ENCODE data around the gene FAT1. TPM values are rescaled to one million over a fixed set of nuclear protein-coding genes. Genes with fewer than 3 reads are reported as not detected.
"Not testable (repeated sequence)": the region's sequence is repeated elsewhere in the genome, so short reads cannot be mapped to it uniquely, and the experiment has no call there.

Gene FAT1
- total RNA-seq, 2 donors from 2014 or later: 175 to 215 TPM

DNA sequence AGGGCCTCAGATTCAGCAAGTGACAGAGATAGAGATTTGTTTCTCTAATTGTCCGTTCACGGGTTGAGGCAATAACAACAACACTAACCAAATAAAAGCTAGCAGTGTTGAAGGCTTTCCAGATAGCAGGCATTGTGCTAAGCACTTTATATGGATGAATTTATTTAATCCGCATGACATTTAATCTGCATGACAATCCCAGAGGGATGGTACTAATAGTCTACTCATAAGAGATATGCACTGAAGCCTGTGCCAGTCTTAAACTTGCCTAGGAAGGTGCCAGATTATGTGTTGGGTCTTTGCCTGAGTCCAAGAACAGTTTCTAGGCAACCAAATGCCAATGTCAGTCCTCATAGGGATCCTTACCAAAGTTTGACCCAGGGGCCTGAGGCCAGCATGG, 37.7 kb upstream of the FAT1 start:
- Histone ChIP-seq H3K27me3 (replicated peaks; ENCODE audit: insufficient read depth) (no peaks in the 10 kb centered on the region), H3K4me3 (no peak overlapping the region), H3K9me3 (no peaks in the 10 kb centered on the region), H3K27ac (no peak overlapping the region), H3K36me3 (no peaks in the 10 kb centered on the region), H3K4me1 (replicated peaks) (no peaks in the 10 kb centered on the region)
- intact Hi-C loops (cut with DNase I): no loop called here
- no peak for DNase-seq (ENCODE audit: low spot score)
- 94% methylated on average over 3 of the region's 3 CpGs for WGBS
- TF ChIP-seq POLR2AphosphoS5 (IDR thresholded peaks at IDR 0.05) (no peak), POLR2A (IDR thresholded peaks at IDR 0.05) (no peak)
- TF ChIP-seq, protein P1, sequence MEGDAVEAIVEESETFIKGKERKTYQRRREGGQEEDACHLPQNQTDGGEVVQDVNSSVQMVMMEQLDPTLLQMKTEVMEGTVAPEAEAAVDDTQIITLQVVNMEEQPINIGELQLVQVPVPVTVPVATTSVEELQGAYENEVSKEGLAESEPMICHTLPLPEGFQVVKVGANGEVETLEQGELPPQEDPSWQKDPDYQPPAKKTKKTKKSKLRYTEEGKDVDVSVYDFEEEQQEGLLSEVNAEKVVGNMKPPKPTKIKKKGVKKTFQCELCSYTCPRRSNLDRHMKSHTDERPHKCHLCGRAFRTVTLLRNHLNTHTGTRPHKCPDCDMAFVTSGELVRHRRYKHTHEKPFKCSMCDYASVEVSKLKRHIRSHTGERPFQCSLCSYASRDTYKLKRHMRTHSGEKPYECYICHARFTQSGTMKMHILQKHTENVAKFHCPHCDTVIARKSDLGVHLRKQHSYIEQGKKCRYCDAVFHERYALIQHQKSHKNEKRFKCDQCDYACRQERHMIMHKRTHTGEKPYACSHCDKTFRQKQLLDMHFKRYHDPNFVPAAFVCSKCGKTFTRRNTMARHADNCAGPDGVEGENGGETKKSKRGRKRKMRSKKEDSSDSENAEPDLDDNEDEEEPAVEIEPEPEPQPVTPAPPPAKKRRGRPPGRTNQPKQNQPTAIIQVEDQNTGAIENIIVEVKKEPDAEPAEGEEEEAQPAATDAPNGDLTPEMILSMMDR (IDR thresholded peaks at IDR 0.05): no peak

- Histone ChIP-seq H3K27ac (no peak overlapping the region), H3K9me3 (no peaks in the 10 kb centered on the region), H3K27me3 (replicated peaks; ENCODE audit: insufficient read depth) (no peaks in the 10 kb centered on the region), H3K36me3 (no peaks in the 10 kb centered on the region), H3K4me1 (replicated peaks) (no peaks in the 10 kb centered on the region), H3K4me3 (no peak overlapping the region)
- intact Hi-C loops (cut with DNase I): no loop called here
- no peak for DNase-seq (ENCODE audit: low spot score)
- WGBS: 84% methylated on average over 6 of the region's 6 CpGs
- TF ChIP-seq POLR2AphosphoS5 (IDR thresholded peaks at IDR 0.05): no peak
- TF ChIP-seq POLR2A (IDR thresholded peaks at IDR 0.05): no peak
- TF ChIP-seq, protein P1 (IDR thresholded peaks at IDR 0.05): no peak
Observed at GRCh38 chr4:186760576-186760975, 36.9 kb upstream of the FAT1 start.

GRCh38 chr4:186759990-186760389, 36.3 kb upstream of the FAT1 start:
- no peak overlapping the region for H3K27ac ChIP-seq
- no peak for DNase-seq (ENCODE audit: low spot score)
- H3K4me1 ChIP-seq (replicated peaks): no peaks in the 10 kb centered on the region
- 76% methylated on average over 10 of the region's 10 CpGs for WGBS
- no peak overlapping the region for H3K4me3 ChIP-seq
- TF ChIP-seq POLR2A (IDR thresholded peaks at IDR 0.05) (no peak), POLR2AphosphoS5 (IDR thresholded peaks at IDR 0.05) (no peak)
- TF ChIP-seq, protein P1 (IDR thresholded peaks at IDR 0.05): no peak
- intact Hi-C loops (cut with DNase I): no loop called here
- no peaks in the 10 kb centered on the region for H3K36me3 ChIP-seq
- H3K9me3 ChIP-seq: no peaks in the 10 kb centered on the region
- no peaks in the 10 kb centered on the region for H3K27me3 ChIP-seq (replicated peaks; ENCODE audit: insufficient read depth)

DNA sequence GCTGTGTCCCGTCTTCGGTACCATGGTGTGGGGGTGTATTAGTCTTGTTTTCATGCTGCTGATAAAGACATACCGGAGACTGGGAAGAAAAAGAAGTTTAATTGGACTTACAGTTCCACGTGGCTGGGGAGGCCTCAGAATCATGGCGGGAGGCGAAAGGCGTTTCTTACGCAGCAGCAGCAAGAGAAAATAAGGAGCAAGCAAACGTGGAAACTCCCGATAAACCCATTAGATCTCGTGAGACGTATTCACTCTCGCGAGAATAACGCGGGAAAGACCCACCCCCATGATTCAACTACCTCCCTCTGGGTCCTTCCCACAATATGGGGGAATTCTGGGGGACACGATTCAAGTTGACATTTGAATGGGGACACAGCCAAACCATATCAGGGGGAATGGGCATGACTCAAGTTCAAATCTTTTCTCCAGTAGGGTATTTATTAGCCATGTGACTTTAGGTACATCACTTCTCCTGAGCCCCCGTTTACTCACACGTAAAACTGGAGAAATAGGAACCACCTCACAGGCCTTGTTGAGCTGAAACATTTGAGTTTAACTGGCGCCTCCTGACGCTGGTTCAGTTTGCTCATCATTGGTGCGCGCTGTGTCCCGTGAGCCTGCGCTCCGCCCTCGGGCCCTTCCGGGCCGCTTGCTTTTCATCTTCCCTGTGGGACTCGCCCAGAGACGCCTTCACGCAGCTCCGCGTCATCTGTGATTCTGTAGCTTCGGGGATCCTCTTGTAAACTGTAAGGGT, 35.5 kb upstream of the FAT1 start:
- Histone ChIP-seq H3K4me1 (replicated peaks) (no peaks in the 10 kb centered on the region), H3K27me3 (replicated peaks; ENCODE audit: insufficient read depth) (no peaks in the 10 kb centered on the region), H3K4me3 (no peak overlapping the region), H3K9me3 (no peaks in the 10 kb centered on the region), H3K36me3 (no peaks in the 10 kb centered on the region), H3K27ac (no peak overlapping the region)
- DNase-seq (ENCODE audit: low spot score): no peak
- no peak for TF ChIP-seq POLR2AphosphoS5 (IDR thresholded peaks at IDR 0.05)
- TF ChIP-seq POLR2A (IDR thresholded peaks at IDR 0.05): no peak
- TF ChIP-seq, protein P1 (IDR thresholded peaks at IDR 0.05): no peak
- WGBS: 95% methylated on average over 35 of the region's 35 CpGs
- intact Hi-C loops (cut with DNase I): no loop called here

GRCh38 chr4:186757696-186758355, 34.2 kb upstream of the FAT1 start:
- intact Hi-C loops (cut with DNase I): no loop called here
- Histone ChIP-seq H3K4me1 (replicated peaks) (no peaks in the 10 kb centered on the region), H3K36me3 (no peaks in the 10 kb centered on the region), H3K27me3 (replicated peaks; ENCODE audit: insufficient read depth) (no peaks in the 10 kb centered on the region), H3K9me3 (no peaks in the 10 kb centered on the region), H3K27ac (no peak overlapping the region), H3K4me3 (no peak overlapping the region)
- 88% methylated on average over 13 of the region's 13 CpGs for WGBS
- DNase-seq (ENCODE audit: low spot score): no peak
- TF ChIP-seq POLR2AphosphoS5 (IDR thresholded peaks at IDR 0.05) (no peak), POLR2A (IDR thresholded peaks at IDR 0.05) (no peak)
- TF ChIP-seq, protein P1 (IDR thresholded peaks at IDR 0.05): no peak

DNA sequence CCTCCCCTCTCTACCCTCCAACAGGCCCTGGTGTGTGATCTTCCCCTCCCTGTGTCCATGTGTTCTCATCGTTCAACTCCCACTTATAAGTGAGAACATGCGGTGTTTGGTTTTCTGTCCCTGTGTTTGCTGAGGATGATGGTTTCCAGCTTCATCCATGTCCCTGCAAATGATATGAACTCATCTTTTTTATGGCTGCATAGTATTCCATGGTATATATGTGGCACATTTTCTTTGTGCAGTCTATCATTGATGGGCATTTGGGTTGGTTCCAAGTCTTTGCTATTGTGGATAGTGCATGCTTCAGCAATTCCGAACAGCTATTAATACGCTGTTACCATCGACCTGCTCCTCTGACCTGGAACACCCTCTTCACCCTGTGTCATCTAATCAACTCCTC, 32.9 kb upstream of the FAT1 start:
- intact Hi-C loops (cut with DNase I): not testable (repeated sequence)

More for the DNA sequence above, 32.9 kb upstream of the FAT1 start:
- not testable (repeated sequence) for H3K9me3 ChIP-seq; H3K4me3 ChIP-seq; DNase-seq (ENCODE audit: low spot score); H3K36me3 ChIP-seq; H3K4me1 ChIP-seq (replicated peaks); H3K27me3 ChIP-seq (replicated peaks; ENCODE audit: insufficient read depth); H3K27ac ChIP-seq
- 96% methylated on average over 5 of the region's 5 CpGs for WGBS
